Activated T-helper 9 cell treated with anti-CD3 and anti-CD28 coated beads, Interleukin-2, amount 50 U/mL, for 16 hours (primary cell): ENCODE data around the gene NEK11.
"Not testable (repeated sequence)": the region's sequence is repeated elsewhere in the genome, so short reads cannot be mapped to it uniquely, and the experiment has no call there.

Experiments
- DNase-seq: peaks from one replicate; pipeline ENCODE4 v3.0.0-alpha.2; 2020; ENCODE audit warnings: low read depth

NEK11 gene

DNA sequence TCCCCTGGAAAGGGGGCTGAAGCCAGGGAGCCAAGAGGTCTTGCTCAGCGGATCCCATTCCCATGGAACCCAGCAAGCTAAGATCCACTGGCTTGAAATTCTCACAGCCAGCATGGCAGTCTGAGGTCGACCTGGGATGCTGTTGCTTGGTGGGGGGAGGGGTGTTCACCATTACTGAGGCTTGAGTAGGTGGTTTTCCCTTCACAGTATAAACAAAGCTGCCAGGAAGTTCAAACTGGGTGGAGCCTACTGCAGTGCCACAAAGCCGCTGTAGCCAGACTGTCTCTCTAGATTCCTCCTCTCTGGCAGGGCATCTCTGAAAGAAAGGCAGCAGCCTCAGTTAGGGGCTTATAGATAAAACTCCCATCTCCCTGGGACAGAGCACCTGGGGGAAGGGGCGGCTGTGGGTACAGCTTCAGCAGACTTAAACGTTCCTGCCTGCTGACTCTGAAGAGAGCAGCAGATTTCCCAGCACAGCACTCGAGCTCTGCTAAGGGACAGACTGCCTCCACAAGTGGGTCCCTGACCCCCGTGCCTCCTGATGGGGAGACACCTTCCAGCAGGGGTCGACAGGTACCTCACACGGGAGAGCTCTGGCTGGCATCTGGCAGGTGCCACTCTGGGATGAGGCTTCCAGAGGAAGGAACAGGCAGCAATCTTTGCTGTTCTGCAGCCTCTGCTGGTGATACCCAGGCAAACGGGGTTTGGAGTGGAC, 15.8 kb downstream of the NEK11 start:
- DNase-seq = not testable (repeated sequence)

DNA sequence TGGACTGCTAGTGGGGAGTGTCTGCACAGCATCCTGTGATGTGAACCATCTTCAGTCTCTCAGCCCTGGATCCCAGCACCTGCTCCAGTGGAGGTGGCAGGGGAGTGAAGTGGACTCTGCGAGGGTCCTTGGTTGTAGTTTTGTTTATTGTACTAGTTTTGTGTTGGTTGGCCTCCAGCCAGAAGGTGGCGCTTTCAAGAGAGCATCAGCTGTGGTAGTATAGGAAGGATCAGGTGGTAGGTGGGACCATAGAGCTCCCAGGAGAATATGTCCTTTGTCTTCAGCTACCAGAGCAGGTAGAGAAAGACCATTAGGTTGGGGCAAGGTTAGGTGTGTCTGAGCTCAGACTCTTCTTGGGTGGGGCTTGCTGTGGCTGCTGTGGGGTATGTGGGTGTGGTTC, 20.9 kb downstream of the NEK11 start:
- DNase-seq = no peak

DNA sequence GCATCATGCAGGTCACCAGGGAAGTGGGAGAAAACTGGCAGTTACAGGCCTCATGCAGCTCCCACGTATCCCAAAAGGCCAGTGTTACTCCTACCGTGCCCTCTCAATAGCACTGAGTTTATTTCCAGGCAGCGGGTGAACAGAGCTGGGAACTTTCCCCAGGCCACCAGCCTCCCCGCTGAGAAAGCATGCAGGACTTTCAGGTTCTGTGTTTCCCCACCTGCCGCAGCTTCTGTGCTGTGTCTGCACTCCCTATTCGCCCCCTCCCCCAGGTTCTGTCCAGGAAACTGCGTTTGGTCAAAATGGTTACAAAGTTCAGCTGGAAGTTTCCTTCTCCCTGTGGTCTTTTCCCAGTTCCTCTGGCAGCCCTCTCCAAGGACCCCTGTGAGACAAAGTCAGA, 21.4 kb downstream of the NEK11 start:
- no peak for DNase-seq

DNA sequence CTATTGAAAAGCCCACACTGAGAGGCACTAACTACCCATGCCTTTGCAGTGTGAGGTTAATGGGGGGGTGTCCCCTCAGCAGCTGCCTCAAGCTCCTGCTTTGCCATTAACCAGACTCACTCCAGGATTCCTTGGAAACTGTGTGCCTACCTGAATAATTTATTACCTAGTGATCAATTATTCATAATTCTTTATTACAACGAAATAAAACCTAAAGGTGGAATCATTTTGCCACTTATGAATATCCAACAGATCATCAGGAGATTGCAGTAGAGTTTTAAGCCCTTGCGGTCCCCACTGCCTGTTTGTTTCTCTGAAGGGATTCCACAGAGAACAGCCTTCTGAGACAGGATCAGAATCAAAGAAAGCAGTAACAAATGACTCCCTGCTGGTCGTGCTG, 23.3 kb downstream of the NEK11 start:
- DNase-seq = no peak

DNA sequence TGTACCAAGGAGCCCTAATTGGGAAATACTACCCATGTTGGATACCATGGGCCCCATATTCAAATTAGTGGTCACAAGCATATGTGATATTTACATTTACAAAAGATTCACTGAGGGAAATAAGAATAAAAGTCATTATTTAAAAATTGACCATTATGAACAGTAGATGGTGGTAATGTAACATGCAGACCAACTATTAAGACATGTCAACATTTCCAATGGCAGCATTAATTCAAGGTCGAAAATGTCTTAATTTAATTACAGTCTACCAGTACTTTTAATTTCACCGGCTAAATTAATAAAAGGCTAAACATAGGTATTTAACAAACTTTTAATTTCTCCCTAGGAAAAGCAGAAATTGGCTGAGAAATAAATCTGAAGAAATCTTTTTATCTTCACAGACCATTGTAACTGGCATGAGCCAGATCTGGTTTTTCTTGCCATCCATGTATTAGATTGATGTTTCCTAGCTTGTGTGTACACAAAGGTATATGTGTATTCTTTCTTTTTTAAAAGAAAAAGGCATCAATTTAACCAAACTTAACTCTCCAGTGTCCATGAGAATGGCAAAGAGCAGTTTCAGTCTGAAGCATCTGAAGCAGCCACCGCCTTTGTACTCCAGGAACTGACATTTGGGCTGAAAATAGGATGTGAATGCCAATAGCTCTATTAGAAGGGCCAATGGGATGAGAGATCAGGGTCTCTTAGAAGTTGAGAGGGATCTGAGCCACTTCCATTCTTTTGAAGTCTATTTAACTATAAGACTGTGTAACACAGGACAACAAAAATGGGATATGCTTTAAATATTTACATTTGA, 26.6 kb downstream of the NEK11 start:
- no peak for DNase-seq

DNA sequence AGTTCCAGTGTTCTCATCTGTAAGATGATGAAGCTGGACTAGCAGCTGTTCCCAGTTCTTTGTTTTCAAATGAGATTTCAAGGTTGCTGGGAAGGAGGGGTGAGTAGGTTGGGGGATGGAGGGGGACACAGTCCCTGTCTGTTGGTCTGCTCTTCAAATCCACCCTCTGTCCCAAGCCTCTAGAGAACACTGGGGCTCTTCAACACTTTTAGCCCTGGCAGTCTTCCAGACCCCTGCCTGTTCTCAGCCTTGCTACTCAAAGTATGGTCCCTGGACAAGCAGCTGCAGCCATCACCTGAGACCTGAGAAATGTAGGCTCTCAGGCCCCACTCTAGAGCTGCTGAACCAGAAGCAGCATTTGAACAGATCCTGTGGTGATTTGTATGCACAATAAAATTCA, 41.3 kb downstream of the NEK11 start:
- DNase-seq = no peak

DNA sequence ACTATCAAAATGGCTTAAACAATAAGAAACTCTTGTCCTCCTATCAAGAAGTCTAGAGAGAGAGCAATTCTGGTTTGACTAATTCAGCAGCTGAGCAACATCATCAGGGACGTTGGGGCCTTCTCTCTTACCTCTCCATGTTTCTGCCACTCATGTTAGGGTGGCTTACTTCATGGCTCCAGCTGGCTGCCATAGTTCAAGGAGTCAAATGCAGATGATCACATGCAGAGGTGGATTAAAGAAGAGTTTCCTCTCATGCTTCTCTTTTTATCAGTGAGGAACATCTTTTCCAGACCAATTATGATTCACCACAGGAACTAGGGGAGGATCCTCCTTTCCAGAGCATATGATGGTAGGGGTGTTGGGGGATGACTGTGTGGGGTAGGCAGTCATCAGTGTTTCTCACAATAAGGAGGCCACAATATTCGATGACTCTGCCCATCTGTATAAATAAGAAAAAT, 45.5 kb downstream of the NEK11 start:
- DNase-seq = no peak

DNA sequence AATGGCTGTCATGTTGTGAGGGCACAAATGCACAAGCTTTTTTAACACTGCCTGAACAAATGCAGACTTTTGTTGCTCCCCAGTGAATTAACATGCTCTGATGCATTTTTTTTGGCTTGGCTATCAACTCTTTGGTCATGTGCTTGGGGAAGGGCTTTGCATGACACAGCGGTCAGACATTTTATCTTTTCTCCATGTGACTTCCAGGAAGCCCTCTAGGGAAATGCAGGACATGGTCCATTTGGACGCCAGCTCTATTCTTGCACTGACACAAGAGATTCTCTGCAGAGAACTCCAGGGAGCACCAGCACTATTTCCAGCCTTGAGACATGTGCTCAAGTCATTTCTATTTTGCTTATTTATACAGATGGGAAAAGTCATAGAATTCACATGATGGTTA, 46.2 kb downstream of the NEK11 start:
- DNase-seq = no peak

DNA sequence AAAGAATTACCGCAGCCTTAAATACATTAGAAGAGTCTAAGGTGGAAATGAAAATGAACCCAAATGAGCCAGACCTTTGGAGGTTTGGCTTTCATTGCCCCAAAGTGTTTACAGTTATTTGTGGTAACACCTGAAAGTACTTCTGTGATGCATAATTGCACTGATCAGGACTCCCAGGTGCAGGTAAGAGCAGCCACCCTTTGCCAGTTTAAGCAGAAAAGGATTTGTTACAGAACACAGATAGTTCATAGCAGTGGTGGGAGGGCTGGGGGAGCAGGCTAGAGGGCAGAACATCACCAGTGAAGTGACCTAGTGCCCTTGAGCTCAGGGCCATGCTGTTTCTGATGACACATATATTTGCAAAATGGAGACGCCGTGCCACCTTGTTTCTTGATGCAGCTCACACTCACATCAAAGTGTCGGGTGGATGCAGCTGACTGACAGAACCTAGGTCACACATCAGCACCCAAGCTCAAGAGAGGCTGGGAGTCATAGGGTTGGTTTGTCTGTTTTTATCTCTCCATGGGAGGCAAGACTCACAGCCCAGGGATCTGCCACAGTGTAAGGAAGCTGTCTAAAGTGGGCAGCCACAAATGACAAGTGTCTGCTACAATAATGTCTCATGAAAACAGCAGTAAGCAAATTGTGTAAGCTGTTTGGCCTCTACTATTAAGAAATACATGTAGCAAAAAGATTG, 49.1 kb downstream of the NEK11 start:
- DNase-seq = no peak

DNA sequence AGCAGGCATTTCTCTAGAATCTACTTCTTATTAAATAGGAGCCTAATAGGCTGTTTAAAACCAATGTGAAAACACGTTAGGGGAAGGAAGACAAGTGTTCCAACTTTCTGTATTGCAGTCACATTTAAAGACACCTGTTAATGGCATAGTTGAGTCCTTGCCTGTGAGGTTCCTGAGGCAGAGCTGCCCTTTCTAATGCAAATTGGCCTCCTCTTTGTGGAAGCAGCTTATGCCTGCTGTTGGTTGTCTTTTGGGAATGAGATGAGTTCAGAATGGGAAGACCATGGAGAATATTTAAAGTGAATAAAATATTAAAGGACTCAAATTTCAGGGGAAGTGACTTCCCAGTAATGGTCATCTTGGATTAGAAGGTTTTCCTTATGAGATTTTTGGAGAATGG, 51.2 kb downstream of the NEK11 start:
- no peak for DNase-seq

DNA sequence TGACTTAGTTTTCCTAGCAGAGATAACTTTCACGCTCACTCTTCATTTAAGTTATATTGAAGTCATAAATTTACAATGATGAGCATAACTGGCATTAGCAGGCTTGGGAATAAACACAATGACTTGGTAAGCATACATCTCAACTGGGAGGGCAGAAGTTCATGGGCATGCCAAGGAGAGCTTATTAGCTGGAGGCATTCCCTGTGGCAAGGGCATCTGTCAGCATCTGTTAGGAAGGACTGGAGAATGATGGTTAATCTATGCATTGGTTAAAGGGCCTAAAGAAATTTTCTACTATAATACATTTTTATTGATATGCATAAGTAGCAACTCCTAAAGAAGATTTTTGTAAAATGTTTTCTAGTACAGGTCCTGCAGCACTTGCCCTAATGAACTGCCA, 52.4 kb downstream of the NEK11 start:
- no peak for DNase-seq

DNA sequence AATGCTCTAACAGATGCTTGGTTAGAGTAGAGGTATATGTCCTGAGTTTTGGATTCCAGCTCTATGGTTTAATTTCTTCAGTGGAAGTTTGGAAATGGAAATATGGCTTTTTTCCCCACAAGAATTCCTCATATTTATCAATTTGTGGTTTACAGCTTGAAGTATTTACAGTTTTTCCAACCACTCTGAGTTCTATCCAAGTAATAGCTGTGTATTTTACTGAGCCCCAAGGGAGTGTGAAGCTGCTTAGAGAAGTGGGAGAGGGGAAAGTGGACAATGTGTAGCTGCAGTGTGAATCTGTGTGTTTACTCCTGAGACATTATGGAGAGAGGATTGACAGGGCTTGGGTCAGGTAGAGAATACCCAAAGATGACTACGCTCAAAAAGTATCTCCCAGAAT, 54.5 kb downstream of the NEK11 start:
- no peak for DNase-seq

DNA sequence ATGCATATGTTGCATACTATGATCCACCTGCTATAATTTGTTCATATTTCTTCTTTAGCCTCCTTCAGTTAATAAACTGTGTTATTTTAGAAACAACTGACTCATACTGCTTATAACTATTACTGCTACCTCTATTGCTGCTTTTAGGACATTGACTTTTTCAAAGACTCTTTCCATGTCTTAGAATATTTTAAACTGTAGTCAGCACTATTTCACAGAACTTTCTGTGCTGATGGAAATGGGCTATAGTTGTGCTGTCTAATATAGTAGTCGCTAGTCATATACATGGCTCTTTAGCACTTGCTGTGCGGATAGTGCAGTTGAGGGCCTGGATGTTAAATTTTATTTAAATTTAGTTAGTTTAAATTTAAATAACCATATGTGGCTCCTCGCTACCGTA, 55.6 kb downstream of the NEK11 start:
- DNase-seq = no peak

DNA sequence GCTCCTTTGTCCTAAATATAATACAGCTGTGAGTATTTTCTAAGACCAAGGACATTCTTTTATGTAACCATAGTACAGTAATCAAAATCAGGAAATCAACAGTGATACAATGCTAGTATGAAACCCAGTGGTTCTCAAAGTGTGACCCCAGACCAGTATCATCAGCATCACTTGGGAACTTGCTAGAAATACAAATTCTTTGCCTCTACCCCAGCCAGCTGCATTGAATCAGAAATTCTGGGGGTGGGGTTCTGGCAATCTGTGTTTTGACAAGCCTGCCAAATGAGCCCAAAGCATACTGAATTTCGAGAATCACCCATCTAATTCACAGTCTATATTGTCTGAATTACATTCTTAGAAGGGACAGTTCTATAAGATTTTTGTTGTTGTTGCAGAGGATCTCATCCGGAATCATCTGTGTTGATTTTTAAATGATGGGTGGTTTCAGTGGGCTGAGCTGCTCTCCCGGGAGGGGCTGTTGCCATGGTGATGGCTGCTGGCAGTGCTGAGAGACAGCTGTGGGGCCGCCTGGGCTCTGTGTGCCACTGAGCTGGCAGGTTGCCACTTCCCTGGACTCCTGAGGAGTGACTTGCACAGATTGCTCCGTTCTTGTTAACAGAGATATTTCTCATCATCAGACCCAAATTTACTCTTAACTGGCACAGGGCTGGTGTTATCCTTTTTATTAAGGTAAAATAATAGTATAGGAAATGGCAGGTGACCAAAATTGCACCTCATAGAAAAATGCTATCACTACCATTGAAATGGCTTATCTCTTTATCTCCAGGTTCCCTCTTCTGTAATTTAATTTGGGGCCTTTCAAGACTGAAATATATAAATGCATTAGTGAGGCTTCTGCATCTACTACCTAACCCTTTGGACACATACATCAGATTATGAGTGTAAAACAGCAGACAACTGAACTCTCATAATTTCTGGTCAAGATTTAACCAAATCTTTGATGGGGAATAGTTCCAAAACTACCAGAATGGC, 56.5 kb downstream of the NEK11 start:
- DNase-seq = no peak

DNA sequence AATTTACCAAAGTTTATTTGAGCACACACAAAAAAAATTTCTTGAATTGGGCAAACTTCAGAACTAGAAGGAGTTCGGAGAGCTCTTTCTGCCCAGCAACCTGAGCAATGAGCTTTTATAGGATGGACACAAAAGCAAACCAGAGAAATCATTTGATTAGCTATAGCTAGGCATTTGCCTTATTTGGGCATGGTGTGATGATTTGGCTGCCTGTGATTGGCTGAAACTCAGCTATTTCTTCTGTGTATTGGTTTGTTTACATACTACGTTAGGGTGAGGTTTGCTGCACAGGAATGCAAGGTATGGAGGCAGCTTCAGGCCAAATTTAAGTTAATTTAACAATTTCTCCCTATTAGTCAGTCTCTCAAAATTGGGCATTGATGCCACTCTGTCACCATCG, 65.1 kb downstream of the NEK11 start:
- DNase-seq = no peak

DNA sequence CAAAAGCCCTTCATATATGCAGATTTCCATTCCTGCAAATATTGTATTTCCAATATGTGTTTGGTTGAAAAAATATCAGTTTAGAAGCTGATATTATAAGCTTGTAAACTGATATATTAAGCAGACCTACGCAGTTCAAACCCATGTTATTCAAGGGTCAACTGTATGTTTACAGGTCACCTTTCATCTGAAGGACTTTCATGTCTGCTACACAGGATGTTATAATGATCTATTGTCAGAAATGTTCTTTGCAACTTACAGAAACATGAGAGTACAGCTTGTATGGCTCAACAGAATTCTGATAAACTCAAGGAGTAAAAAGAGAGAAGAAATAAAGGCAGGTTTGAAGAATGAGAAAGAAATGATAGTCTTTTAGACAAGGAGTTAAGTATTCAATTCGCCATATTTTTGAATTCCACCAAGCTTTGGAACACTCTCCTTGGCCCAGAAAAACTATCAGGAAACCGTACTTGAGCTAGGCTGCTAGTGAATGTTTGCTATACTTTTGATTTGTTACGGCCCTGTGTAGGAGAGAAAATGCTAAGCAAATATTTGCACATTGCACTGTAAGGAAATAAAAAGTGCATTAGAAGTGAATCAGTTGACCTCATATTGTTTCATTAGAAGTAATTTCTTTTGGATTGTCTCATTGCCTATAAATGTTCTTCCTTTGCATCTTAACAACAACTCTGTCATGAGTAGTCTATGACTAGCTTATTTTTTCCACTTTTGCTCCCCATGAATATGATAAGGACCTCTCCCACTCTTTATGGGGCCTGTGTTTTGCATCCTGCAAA, 81.2 kb downstream of the NEK11 start:
- no peak for DNase-seq

DNA sequence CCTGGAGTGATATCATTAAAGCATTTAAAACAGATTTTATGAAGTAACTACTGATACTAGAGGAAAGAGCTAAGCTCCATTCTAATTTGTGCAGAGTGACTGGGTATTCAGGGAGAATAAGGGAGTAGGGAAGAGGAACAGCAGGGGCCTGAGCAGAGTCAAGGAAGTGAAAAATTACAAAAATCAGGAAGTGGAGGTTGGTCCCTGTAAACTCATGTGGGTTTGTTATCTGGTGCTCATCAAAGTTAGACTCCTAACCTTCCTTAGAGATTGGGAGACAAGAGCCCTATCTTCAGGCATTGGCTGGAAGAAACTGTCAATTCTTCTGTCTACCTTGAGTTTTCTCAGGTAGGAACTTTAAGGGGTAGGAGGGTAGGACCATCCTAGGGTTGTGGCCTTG, 82.5 kb downstream of the NEK11 start:
- DNase-seq = no peak

DNA sequence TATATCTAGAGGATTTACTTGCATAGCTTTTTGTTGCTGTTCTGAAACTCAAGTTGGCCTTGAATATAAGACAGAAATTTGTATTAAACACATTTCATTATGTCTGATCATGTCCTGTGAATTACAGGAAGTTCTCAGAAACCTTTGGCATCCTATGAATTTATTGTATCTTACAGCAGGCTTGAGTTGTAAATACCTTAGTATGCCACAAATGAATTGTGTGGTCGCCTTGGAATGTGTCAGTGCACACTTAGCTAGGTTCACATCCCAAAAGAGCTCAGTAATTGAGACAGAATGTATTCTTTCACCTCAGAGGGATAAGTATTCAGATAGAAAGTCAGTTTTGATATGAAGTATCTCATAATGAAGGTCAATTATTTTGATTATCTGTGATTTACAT, 83.4 kb downstream of the NEK11 start:
- DNase-seq = no peak

DNA sequence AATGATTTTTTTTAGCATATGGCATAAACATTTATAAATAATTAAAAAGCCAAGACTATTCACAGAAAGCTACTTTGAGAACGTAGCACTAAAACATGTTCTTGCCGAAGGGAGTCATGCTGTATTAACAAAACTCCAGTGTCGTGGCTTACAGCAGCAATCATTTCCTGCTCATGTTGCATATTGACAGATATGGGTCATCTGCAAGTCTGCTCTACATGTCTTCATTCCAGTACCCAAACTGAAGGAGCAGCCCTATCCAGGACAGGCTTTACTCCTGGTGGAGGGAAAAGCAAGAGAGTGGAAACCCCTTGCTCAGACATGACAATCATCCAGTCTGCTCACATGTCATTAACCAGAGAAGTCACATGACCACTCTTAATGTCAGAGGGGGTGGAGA, 87.6 kb downstream of the NEK11 start:
- DNase-seq = no peak

DNA sequence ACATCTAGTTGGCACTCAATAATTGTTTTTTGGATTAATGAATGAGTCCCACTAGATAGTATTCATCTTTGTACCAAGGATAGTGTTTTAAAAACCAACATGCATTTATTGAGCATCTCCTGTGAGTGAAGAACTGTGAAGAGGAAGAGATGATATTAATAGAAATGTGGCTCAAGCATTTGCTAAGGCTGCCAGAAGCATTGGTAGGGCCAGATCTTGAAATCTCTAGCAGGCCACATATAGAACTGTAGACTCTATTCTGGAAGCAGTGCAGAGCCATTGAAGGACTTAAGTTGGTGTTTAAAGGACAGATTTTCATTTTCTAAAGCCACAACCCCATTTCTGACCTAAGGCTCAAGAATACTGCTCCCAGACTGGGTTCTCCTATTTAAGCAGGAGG, 99.0 kb downstream of the NEK11 start:
- no peak for DNase-seq

DNA sequence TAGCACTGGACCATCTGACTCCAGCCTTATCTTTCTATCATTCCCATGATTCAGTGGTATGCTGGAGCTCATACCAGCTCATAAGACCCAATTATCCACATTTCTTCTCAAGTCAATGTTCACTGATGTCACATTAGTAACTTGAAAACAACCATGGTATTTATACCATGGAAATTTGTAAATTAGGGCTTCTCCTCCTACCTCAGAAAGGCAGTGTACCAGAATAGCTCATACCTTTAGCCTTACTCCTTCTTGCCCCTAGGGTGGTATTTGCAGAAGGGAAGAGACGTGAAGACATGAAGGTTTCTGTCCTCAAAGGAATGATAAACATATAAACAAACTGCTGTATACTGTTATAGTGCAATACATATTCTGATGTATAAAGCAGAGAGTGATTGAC, 114.2 kb downstream of the NEK11 start:
- no peak for DNase-seq
